ENCODE data around the gene MCAM. TPM values are rescaled to one million over a fixed set of nuclear protein-coding genes. Genes with fewer than 3 reads are reported as not detected.

Gene MCAM
- total and polyA plus RNA-seq, 2 of the 8 experiments (the other 6 are each of a cell fraction or from before 2014, with no cell fraction given), result 22.4 to 32.2 TPM

DNA sequence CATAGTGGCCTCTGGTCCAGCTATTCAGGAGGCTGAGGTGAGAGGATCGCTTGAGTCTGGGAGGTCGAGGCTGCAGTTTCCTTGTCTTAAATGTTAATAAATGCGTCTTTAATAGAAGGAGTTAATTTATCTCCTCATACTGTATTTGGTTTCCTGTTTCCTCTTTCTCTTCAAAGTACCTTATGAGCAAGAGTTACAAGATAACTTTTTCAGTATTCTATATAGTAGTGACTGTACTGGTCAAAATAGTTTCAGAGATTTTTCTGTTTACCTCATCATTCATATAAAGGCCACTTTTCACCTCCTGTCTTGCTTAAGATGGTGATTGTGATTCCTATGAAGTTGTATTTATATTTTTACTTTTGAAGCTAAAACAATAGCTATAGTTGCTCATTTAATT is 50.9 kb downstream of the MCAM start:
- Histone ChIP-seq H3K79me1 (ENCODE audit: low read depth, low read length) (0 out of 2 replicates have a peak, but pooled peaks cover 3% of the 10 kb centered on the region), H3K4ac (replicated peaks; ENCODE audit: insufficient read length, low read depth, low read length) (no peak overlapping the region), H3K27me3 (replicated peaks in 1 of 4; ENCODE audit: control insufficient read depth in 3 of 4, extremely low read depth in 1 of 4, insufficient read depth in 3 of 4, low read length in 3 of 4) (no peaks in the 10 kb centered on the region), H3K18ac (ENCODE audit: extremely low read depth, low read length) (no peak overlapping the region), H2BK5ac (ENCODE audit: low read depth, low read length) (no peak overlapping the region), H3K4me2 (ENCODE audit: insufficient read depth in 1 of 2, low read depth in 2 of 2, low read length in 2 of 2) (no peak overlapping the region), H3K4me3 (ENCODE audit: extremely low read depth in 1 of 4, insufficient read depth in 2 of 4, low read depth in 3 of 4, low read length in 4 of 4) (no peak overlapping the region), H3K36me3 (ENCODE audit: control insufficient read depth in 2 of 4, insufficient read depth in 4 of 4, low read length in 3 of 4) (no peaks in the 10 kb centered on the region), H3K27ac (ENCODE audit: low read depth, low read length) (no peak overlapping the region), H3K56ac (replicated peaks; ENCODE audit: insufficient read length, low read depth, low read length) (no peak overlapping the region), H2AK5ac (ENCODE audit: low read depth, low read length) (no peak overlapping the region), H3K4me1 (replicated peaks in 1 of 4; ENCODE audit: control insufficient read depth in 3 of 4, insufficient read depth in 4 of 4, low read length in 3 of 4) (peaks cover 0 to 3% (median 0%) of the 10 kb centered on the region in 4 experiments; a peak in 1 of 7 replicates), H3K23ac (ENCODE audit: insufficient read length) (no peak overlapping the region), H3K9me3 (ENCODE audit: insufficient read depth in 2 of 2, low read depth in 1 of 2, low read length in 1 of 2) (no peaks in the 10 kb centered on the region), H3K79me2 (ENCODE audit: control insufficient read depth in 1 of 2, insufficient read depth in 2 of 2, low read length in 2 of 2) (peaks cover 0 to 76% of the 10 kb centered on the region in 2 experiments; a peak in 3 of 4 replicates), H4K8ac (ENCODE audit: extremely low read depth, insufficient read depth, low read length) (no peak overlapping the region), H3K23me2 (ENCODE audit: low read depth, low read length) (no peaks in the 10 kb centered on the region), H3K14ac (ENCODE audit: insufficient read length) (no peak overlapping the region), H2BK20ac (ENCODE audit: low read length) (no peak overlapping the region), H2AFZ (ENCODE audit: low read length) (no peak overlapping the region), H4K91ac (replicated peaks; ENCODE audit: insufficient read length, low read length) (no peak overlapping the region), H4K20me1 (replicated peaks in 1 of 2; ENCODE audit: control insufficient read depth in 1 of 2, insufficient read depth in 2 of 2, low read length in 2 of 2) (peaks cover 4 to 5% of the 10 kb centered on the region in 2 experiments), H2BK12ac (ENCODE audit: low read depth, low read length) (no peak overlapping the region), H2BK120ac (replicated peaks; ENCODE audit: low read depth, low read length) (no peak overlapping the region), H3K9ac (replicated peaks in 1 of 4; ENCODE audit: extremely low read depth in 1 of 4, low read depth in 3 of 4, low read length in 3 of 4) (no peak overlapping the region), H2BK15ac (ENCODE audit: low read length) (no peak overlapping the region), H4K5ac (ENCODE audit: insufficient read length, low read depth, low read length) (no peak overlapping the region)
- FAIRE-seq, result no peak
- DNase-seq (ENCODE audit: low read depth in 1 of 2, low spot score in 2 of 2), result no peak
- CTCF ChIA-PET (ENCODE audit: partially characterized antibody), result interaction anchor here (1.0 to 1.6 kb wide), 2 partner anchors 19 to 70 kb away, joined by 3 read pairs; no protein-coding TSS in a partner anchor
- POLR2A ChIA-PET (ENCODE audit: partially characterized antibody), result interaction anchor here (0.9 kb wide), 1 partner anchor 10 kb away, joined by 7 read pairs; no protein-coding TSS in a partner anchor
- 90% methylated on average over 3 of the region's 3 CpGs; no CpG with 5 or more reads in 1 of the 2 experiments for WGBS, 2 experiments (ENCODE audit: extremely low coverage in 1 of 2, insufficient coverage in 1 of 2, insufficient read length in 1 of 2, insufficient replicate concordance in 2 of 2, low coverage in 1 of 2, low lambda C conversion rate in 2 of 2, missing lambda C conversion rate in 1 of 2)
- TF ChIP-seq SRF (IDR thresholded peaks at IDR 0.05; ENCODE audit: low read depth, low read length), result no peak
- TF ChIP-seq E2F6 (IDR thresholded peaks at IDR 0.05), result no peak
- TF ChIP-seq FOSL1 (IDR thresholded peaks at IDR 0.05; ENCODE audit: insufficient read depth, low read depth, low read length), result no peak
- TF ChIP-seq RAD21 (IDR thresholded peaks at IDR 0.05 in 1 of 2, conservative IDR thresholded peaks at IDR 0.05 in 1 of 2; ENCODE audit: low read depth in 2 of 2, low read length in 2 of 2), result no peak
- TF ChIP-seq YY1 (IDR thresholded peaks at IDR 0.05; ENCODE audit: low read depth, low read length), result no peak
- no peak for TF ChIP-seq CHD2 (IDR thresholded peaks at IDR 0.05; ENCODE audit: low read length)
- TF ChIP-seq TAF7 (optimal IDR thresholded peaks at IDR 0.05; ENCODE audit: borderline replicate concordance, low read depth, low read length), result no peak
- TF ChIP-seq CBX5 (IDR thresholded peaks at IDR 0.05; ENCODE audit: low read depth, low read length), result no peak
- no peak for TF ChIP-seq EP300 (IDR thresholded peaks at IDR 0.05; ENCODE audit: borderline replicate concordance in 1 of 2, low read depth in 2 of 2, low read length in 2 of 2)
- no peak for TF ChIP-seq BRCA1 (IDR thresholded peaks at IDR 0.05; ENCODE audit: low read depth, low read length)
- no peak for TF ChIP-seq SIRT6 (IDR thresholded peaks at IDR 0.05; ENCODE audit: low read length)
- TF ChIP-seq, protein P1, sequence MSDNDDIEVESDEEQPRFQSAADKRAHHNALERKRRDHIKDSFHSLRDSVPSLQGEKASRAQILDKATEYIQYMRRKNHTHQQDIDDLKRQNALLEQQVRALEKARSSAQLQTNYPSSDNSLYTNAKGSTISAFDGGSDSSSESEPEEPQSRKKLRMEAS (IDR thresholded peaks at IDR 0.05), result no peak
